ENCODE results near the gene DIS3L2.
"Not testable (repeated sequence)": the region's sequence is repeated elsewhere in the genome, so short reads cannot be mapped to it uniquely, and the experiment has no call there.

The DIS3L2 gene

GRCh38 chr2:231929961-231930592, 31.4 kb upstream of the DIS3L2 start:
- DNase-seq: no peak

GRCh38 chr2:231930593-231931281, 30.8 kb upstream of the DIS3L2 start:
- no peak for DNase-seq

GRCh38 chr2:231931481-231931915, 30.0 kb upstream of the DIS3L2 start:
- no peak for DNase-seq

GRCh38 chr2:231932711-231932970, 28.9 kb upstream of the DIS3L2 start:
- no peak for DNase-seq

- no peak for DNase-seq
Observed at GRCh38 chr2:231932985-231933915, 28.3 kb upstream of the DIS3L2 start.

GRCh38 chr2:231933916-231934401, 27.6 kb upstream of the DIS3L2 start:
- no peak for DNase-seq

- no peak for DNase-seq
Observed at GRCh38 chr2:231934441-231935206, 26.9 kb upstream of the DIS3L2 start.

- DNase-seq: no peak
Observed at GRCh38 chr2:231935207-231935524, 26.3 kb upstream of the DIS3L2 start.

- DNase-seq: no peak
Observed at GRCh38 chr2:231935815-231936214, 25.7 kb upstream of the DIS3L2 start.

- DNase-seq: no peak
Observed at GRCh38 chr2:231936491-231936890, 25.0 kb upstream of the DIS3L2 start.

- no peak for DNase-seq
Observed at GRCh38 chr2:231937057-231937456, 24.5 kb upstream of the DIS3L2 start.

- DNase-seq: no peak
Observed at GRCh38 chr2:231939022-231939421, 22.5 kb upstream of the DIS3L2 start.

GRCh38 chr2:231940795-231941194, 20.7 kb upstream of the DIS3L2 start:
- no peak for DNase-seq

- DNase-seq: no peak
Observed at GRCh38 chr2:231941673-231942072, 19.8 kb upstream of the DIS3L2 start.

GRCh38 chr2:231942180-231942579, 19.3 kb upstream of the DIS3L2 start:
- no peak for DNase-seq

- no peak for DNase-seq
Observed at GRCh38 chr2:231946241-231946814, 15.2 kb upstream of the DIS3L2 start.

- DNase-seq: not testable (repeated sequence)
Observed at GRCh38 chr2:231947112-231947511, 14.4 kb upstream of the DIS3L2 start.

GRCh38 chr2:231947694-231948093, 13.8 kb upstream of the DIS3L2 start:
- no peak for DNase-seq

- no peak for DNase-seq
Observed at GRCh38 chr2:231951452-231952035, 10.0 kb upstream of the DIS3L2 start.

GRCh38 chr2:231955758-231956472, 5.6 kb upstream of the DIS3L2 start:
- no peak for DNase-seq

GRCh38 chr2:231957913-231958763, 3.4 kb upstream of the DIS3L2 start:
- no peak for DNase-seq

Measured in NCI-H1092 (cell line).